Urinary bladder (tissue), 4 donors: ENCODE measurements around the gene SLC25A41. TPM values are rescaled to one million over a fixed set of nuclear protein-coding genes. Genes with fewer than 3 reads are reported as not detected.
"Not testable (repeated sequence)": the region's sequence is repeated elsewhere in the genome, so short reads cannot be mapped to it uniquely, and the experiment has no call there.

Source experiments
- DNase-seq: peaks from one replicate; pipeline ENCODE4 v3.0.0-alpha.2; 2015; ENCODE audit errors: extremely low spot score
- H3K27ac ChIP-seq: one replicate; pipeline ENCODE4 v1.5.1; 2013; ENCODE audit warnings: low read depth, mild to moderate bottlenecking, moderate library complexity
- H3K36me3 ChIP-seq: one replicate; pipeline ENCODE4 v1.6.1; 2013; ENCODE audit warnings: mild to moderate bottlenecking, moderate library complexity; ENCODE audit not compliant: insufficient read depth
- H3K4me1 ChIP-seq: one replicate; pipeline ENCODE4 v1.6.1; 2013; ENCODE audit warnings: mild to moderate bottlenecking, moderate library complexity; ENCODE audit not compliant: insufficient read depth
- H3K4me3 ChIP-seq: one replicate; pipeline ENCODE4 v1.5.1; 2013; ENCODE audit warnings: low read depth, low read length
- WGBS: extraction: QIAGEN DNeasy Blood & Tissue Kit; methylation state at CpG from one replicate; pipeline ENCODE4 v1.1.7; 2013; 5-methylcytosine and 5-hydroxymethylcytosine counted together
- polyA plus RNA-seq: library from polyadenylated mRNA; stranded (reverse); fragments of 200-250 nt; gene quantifications from one replicate; pipeline ENCODE4 v1.2.3, GENCODE V29; 2013
- total RNA-seq: library from RNA; depleted of rRNA; stranded (reverse); fragments of >200 nt; gene quantifications from one replicate; pipeline ENCODE4 v1.2.3, GENCODE V29; 2014
- donor health status: healthy with polysubstance abuse.
- donor health status: healthy.

The SLC25A41 gene
- total and polyA plus RNA-seq, 2 donors = 1.0 TPM; not detected in 1

DNA sequence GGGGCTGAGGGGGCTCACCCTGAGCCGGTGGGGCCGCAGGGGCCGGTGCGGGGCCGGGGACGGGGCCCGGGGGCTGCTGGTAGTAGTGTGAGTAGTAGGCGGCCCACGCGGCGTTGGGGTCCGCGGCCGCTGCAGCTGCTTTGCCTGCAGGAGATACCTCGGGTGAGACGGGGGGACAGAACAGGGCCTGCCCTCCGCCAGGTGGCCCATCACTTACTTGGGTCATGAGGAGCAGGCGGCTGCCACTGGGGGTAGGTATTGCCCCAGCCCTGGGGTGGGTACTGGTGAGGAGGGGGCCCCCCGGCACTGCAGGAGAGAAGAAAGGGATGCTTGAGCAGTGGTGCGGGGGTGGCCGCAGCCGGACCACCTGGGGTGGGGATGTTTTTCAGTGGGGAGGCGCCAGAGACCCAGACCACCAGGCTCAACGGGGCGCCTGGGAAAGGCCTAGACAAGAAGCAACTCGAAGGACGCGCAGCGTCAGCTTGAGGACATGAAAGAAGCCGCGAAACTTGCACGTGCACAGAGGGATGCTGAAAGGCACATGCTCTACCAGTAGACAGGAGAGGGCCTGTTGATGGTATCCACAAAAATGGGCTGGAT, 17.9 kb downstream of the SLC25A41 start:
- no peaks in the 10 kb centered on the region for H3K4me1 ChIP-seq
- WGBS = 93% methylated on average over 32 of the region's 32 CpGs
- no peak overlapping the region for H3K4me3 ChIP-seq
- DNase-seq = no peak
- H3K36me3 ChIP-seq = peaks cover 10% of the 10 kb centered on the region
- no peak overlapping the region for H3K27ac ChIP-seq

DNA sequence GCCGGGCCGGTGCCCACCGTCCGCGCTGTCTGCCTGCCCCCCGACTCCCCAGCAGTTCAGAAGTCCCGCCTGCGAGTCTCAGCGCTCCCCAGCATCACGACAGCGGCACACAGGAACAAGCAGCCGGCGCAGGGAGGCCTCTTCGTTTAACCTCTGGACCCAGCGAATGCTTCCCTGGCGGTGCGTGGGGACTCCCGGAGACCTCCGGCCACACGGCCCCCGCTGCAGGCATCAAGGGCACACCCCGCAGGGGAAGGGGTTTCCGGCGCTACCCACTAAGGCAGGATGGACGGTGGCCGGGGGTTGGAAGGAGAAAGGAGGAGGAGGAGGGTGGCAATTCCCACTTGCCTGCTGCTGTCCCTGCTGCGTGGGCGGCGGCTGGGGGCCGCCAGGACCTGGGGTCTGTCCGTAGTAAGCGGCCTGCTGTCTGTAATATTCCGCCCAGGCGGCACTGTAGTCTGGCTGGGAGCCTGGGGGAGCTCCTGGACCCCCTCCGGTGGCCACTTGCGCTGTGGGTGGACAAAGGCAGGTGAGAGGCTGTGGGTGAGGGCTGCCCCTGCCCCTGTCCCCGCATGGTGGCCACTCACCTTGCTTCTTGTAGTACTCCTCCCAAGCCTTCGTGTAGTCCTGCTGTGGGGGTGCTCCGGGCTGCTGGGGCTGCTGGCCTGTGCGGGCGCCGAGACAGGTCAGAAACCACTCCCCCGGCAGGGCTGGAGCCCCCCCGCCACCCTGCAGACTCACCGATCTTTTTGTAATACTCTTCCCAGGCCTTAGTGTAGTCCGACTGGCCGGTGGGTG, 18.6 kb downstream of the SLC25A41 start:
- Histone ChIP-seq H3K4me1 (no peaks in the 10 kb centered on the region), H3K27ac (no peak overlapping the region), H3K36me3 (peaks cover 10% of the 10 kb centered on the region), H3K4me3 (no peak overlapping the region)
- WGBS = 90% methylated on average over 47 of the region's 47 CpGs
- DNase-seq = no peak

DNA sequence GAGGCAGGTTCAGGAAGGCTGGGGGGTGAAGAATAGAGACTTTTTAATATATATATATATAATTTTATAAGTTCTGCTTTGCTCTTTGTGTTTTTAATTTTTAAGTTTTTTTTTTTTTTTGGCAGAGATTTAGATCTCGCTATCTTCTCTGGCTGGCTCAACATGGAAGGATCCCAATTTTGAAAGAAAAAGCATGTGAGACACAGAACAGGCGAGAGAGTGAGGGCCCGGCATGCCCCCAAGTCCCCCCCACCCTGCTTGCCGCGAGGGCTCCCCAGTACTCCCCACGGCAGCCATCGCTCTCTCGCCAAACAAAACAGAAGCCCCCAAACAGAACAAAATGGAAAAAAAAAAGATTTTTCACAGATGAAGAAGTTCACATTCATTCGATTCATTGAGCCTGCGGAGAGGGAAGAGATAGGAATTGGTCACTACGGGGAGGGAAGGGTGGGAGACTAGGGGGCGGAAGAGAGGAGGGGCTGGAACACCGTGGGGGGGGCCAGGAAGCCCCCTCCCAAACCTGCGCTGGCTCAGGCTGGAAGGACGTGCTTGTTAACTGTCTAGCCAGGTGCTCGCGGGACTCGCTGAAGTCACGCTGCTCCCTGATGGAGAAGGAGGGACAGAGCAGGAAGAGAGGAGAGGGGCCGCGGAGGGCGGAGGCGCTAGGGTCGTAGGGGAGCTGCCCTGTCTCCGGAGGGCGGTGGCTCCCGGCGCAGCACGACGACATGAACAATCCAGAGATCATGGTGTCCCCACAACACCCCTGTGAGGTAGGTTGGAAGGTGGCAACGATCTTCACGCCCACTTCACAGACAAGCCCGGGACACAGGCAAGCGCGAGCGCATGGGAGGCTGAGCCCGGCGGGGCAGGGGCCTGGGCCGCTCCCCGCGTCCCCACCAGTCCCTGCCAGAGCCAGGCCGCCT, 19.6 kb downstream of the SLC25A41 start:
- WGBS = 56% methylated on average over 42 of the region's 42 CpGs
- peaks cover 10% of the 10 kb centered on the region for H3K36me3 ChIP-seq
- H3K4me1 ChIP-seq = no peaks in the 10 kb centered on the region
- H3K27ac ChIP-seq = no peak overlapping the region
- no peak overlapping the region for H3K4me3 ChIP-seq
- no peak for DNase-seq

DNA sequence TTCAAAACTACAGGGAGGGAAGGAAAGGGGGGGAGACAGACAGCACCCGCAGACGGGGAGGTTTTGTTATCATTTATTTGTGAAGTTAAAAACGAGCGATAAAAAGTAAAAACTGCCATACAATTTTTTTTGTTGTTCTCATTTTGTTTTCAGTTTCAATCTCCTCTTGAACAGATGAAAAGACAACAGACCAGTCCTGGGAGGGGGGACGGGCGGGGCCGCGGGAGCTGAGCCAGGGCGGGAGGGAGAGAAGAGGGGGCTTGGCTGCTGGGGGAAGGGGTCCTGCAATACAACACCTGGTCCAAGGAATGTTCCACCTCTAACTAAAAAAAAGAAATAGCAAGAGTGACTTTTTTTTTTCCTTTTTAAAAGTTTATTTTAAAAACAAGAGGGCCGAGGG, 20.3 kb downstream of the SLC25A41 start:
- no peak for DNase-seq
- Histone ChIP-seq H3K27ac (no peak overlapping the region), H3K36me3 (peaks cover 10% of the 10 kb centered on the region), H3K4me1 (no peaks in the 10 kb centered on the region), H3K4me3 (no peak overlapping the region)
- WGBS = 40% methylated on average over 10 of the region's 10 CpGs

DNA sequence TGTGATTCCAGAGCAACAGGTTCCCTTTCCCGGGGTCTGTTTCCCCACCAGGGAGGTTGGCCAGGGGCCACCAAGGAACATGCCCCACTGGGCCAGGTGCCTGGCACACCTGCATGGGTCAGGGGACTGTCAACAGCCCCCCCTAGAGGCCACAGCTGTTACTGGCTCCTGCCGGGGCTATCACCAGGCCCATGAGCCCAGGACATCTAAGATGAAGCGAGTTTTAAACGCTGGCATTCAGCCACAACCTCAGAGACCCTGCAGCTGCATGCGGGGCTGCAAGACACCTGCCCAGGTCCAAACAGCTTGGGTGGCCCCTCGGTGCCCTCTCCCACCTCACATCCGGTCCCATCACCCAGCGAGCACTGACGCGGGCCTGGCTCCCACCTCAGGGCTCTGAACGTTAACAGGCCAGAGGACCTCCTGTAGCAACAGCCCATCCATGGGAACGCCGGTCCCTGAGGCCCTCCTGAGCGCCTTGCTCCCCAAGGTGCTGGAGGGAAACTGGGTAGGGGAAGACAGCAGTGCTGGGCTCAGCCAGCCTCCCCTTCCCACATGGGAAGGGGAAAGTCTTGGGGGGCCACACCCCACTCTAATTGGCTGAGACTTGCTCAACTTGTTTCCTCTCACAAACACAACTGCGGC, 21.0 kb downstream of the SLC25A41 start:
- Histone ChIP-seq H3K4me1 (no peaks in the 10 kb centered on the region), H3K4me3 (no peak overlapping the region), H3K36me3 (peaks cover 10% of the 10 kb centered on the region), H3K27ac (no peak overlapping the region)
- 43% methylated on average over 15 of the region's 15 CpGs for WGBS
- DNase-seq = no peak

DNA sequence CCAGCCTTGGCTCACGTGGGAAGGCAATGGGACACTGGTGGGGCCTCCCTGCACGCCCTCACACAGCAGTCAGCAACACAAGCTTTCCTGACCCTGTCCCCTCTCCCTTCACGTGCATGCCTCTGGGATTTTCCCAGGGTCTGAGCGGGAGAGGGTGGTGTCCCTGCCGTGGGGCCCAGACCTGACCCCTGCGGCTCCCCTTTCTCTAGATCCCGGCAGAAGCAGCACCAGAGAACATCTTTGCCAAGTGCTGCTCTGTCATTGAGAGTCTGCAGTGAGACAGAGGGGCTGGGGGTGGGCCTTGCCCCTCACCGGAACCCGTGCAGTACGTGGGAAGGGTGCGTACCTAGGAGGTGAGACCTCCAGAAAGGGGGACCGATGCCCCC, 21.5 kb downstream of the SLC25A41 start:
- H3K27ac ChIP-seq = no peak overlapping the region
- H3K36me3 ChIP-seq = peaks cover 10% of the 10 kb centered on the region
- no peak overlapping the region for H3K4me3 ChIP-seq
- no peak for DNase-seq
- no peaks in the 10 kb centered on the region for H3K4me1 ChIP-seq
- 62% methylated on average over 12 of the region's 12 CpGs for WGBS

DNA sequence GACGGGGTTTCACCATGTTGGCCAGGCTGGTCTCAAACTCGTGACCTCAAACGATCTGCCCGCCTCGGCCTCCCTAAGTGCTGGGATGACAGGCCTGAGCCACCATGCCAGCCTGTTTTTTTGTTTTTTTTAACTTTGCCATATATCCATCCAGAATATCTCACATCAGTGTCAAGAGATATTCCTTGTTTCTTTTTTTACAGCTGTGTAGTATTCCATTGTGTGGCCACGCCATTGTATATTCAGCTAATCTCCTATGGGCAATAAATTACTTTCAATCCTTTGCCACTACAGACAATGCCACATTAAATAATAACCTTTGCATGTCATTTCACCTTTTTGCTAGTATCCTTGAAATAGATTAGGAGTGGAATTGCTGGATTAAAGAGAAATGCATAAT, 24.2 kb downstream of the SLC25A41 start:
- no peak overlapping the region for H3K4me3 ChIP-seq
- no peaks in the 10 kb centered on the region for H3K4me1 ChIP-seq
- H3K36me3 ChIP-seq = no peaks in the 10 kb centered on the region
- no peak overlapping the region for H3K27ac ChIP-seq
- WGBS = 87% methylated on average over 6 of the region's 6 CpGs
- DNase-seq = no peak

DNA sequence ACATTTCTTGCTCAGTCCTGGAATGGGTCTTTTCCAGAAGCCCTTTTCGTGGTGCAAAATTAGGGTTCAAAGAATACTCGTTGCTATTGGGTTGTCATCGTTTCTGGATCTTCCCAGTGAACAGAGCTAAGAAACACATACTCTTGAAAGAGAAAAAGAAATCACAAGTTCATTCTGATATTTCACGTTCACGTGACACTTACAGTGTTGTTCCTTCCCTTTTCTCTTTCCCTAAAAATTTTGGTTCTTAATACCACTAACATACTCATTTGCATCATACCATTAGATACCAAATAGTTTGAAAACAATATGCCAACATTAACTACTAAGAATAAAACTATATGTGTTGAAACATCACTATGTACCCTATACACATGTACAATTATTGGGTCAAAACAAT, 27.2 kb downstream of the SLC25A41 start:
- no peak overlapping the region for H3K4me3 ChIP-seq
- 87% methylated on average over 5 of the region's 5 CpGs for WGBS
- H3K27ac ChIP-seq = no peak overlapping the region
- DNase-seq = no peak
- H3K4me1 ChIP-seq = no peaks in the 10 kb centered on the region
- no peaks in the 10 kb centered on the region for H3K36me3 ChIP-seq

DNA sequence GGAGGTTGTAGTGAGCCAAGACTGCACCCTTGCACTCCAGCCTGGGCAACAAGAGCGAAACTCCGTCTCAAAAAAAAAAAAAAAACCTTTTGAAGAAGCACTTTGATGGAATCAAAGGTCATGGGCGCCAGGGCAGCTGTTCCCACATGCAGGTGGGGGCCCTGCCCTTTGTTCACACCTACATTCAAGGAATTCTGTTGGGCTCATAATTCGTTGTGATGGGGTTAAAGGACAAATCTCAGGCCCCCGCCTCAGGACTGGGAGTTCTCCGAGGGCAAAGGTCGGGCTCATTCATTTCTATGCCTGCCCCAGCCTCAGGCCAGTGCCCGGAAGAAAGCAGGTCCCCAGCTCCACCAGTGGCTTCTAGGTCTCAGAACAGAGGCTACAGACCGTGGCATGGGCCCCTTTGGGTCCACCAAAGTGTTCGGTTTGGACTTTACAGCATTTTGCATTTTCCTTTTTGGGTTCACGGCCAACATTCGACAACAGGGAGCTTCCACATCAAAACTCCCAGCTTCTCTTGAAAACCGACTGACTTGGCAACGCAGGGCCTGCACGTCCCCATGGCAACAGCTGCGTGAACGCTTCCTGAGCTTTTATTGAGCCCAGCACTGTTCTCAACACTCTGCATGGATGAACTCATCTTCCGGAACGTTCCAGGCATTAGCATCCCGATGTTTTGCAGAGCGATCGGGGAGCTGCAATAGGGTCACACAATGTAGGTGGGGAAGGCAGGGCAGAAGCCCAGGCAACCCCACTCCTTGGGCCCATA, 30.5 kb downstream of the SLC25A41 start:
- H3K36me3 ChIP-seq = no peaks in the 10 kb centered on the region
- WGBS = 42% methylated on average over 22 of the region's 22 CpGs
- no peaks in the 10 kb centered on the region for H3K4me1 ChIP-seq
- H3K4me3 ChIP-seq = no peak overlapping the region
- H3K27ac ChIP-seq = no peak overlapping the region
- peak; percentile 82 for DNase-seq

DNA sequence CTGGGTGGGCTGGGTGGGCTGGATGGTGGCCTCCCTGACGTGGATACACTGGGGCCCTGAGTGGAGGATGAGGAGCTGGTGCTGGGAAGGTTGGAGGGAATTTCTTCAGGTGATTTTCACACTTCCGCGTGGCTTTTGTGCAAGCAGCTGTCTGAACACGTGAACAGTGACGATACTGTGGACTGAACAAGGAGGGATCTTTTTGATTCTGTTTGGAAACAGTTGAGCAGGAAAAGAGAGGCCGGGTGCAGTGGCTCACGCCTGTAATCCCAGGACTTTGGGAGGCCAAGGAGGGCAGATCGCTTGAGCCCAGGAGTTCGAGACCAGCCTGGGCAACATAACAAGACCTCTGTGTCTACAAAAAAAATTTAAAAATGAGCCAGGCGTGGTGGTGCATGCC, 31.5 kb downstream of the SLC25A41 start:
- H3K4me1 ChIP-seq = no peaks in the 10 kb centered on the region
- no peak overlapping the region for H3K4me3 ChIP-seq
- no peaks in the 10 kb centered on the region for H3K36me3 ChIP-seq

DNA sequence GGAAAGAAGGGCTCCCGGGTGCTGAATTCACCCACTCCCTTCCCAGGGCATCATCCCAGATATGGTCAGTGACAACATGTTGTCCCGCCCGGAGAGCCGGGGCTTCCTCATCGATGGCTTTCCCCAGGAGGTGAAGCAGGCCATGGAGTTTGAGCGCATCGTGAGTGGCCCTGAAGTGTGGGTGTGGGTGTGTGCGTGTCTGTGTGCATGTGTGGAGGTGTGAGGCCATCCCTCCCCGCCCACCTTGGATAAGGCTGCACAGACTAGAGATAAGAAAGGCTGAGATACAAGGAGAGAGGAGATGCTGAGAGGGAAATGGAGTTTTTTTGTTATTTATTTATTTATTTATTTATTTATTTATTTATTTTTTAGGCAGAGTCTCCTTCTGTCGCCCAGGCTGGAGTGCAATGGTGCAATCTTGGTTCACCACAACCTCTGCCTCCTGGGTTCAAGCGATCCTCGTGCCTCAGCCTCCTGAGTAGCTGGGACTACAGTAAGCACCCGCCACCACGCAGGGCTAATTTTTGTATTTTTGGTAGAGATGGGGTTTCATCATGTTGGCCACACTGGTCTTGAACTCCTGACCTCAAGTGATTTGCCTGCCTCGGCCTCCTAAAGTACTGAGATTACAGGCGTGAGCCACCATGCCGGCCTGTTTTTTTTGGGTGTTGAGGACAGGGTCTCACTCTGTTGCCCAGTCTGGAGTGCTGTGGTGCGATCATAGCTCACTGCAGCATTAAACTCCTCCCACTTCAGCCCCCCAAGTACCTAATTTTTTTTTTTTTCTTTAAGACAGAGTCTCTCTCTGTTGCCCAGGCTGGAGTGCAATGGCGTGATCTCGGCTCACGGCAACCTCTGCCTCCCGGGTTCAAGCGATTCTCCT, 33.3 kb downstream of the SLC25A41 start:
- DNase-seq, H3K27ac ChIP-seq, H3K4me1 ChIP-seq, H3K36me3 ChIP-seq, H3K4me3 ChIP-seq: not testable (repeated sequence)
- 94% methylated on average over 23 of the region's 23 CpGs for WGBS

More for the DNA sequence above, 31.5 kb downstream of the SLC25A41 start:
- no peak for DNase-seq
- 93% methylated on average over 10 of the region's 10 CpGs for WGBS
- no peak overlapping the region for H3K27ac ChIP-seq

DNA sequence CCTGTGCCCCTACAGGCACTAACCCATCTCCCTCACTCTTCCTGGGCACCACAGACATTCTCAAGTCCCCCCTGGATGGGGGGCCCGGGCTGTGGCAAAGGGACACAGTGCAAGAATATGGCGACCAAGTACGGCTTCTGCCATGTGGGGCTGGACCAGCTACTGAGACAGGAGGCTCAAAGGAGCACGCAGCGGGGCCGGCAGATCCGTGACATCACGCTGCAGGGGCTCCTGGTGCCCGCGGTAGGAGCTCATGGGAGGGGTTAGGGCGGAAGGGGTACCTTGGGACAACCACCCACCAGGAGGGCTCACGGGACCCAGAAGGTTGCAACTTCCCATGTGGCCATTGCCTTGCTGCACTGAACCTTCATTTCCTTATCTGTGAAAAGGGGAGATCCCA, 37.3 kb downstream of the SLC25A41 start:
- H3K4me3 ChIP-seq = no peak overlapping the region
- H3K4me1 ChIP-seq = no peaks in the 10 kb centered on the region
- no peaks in the 10 kb centered on the region for H3K36me3 ChIP-seq
- no peak overlapping the region for H3K27ac ChIP-seq
- WGBS = 91% methylated on average over 12 of the region's 12 CpGs
- no peak for DNase-seq
